COLO668 (cell line): ENCODE data around the gene PARP8.
"Not testable (repeated sequence)": the region's sequence is repeated elsewhere in the genome, so short reads cannot be mapped to it uniquely, and the experiment has no call there.

ENCODE experiments used
- DNase-seq: peaks from one replicate; lab custom pipeline; 2025; ENCODE audit not compliant: unreplicated experiment; lab: John Stamatoyannopoulos, UW

Gene PARP8

GRCh38 chr5:50684721-50685120 is 18.3 kb downstream of the PARP8 start:
- DNase-seq = no peak

GRCh38 chr5:50687548-50687947 is 21.1 kb downstream of the PARP8 start:
- DNase-seq = no peak

- DNase-seq = no peak
Measured at GRCh38 chr5:50691399-50692016, 25.1 kb downstream of the PARP8 start.

GRCh38 chr5:50694027-50694590 is 27.7 kb downstream of the PARP8 start:
- no peak for DNase-seq

GRCh38 chr5:50694626-50695025 is 28.2 kb downstream of the PARP8 start:
- not testable (repeated sequence) for DNase-seq

- no peak for DNase-seq
Measured at GRCh38 chr5:50697739-50698138, 31.3 kb downstream of the PARP8 start.

GRCh38 chr5:50699737-50700136 is 33.3 kb downstream of the PARP8 start:
- DNase-seq = no peak

GRCh38 chr5:50700706-50701105 is 34.3 kb downstream of the PARP8 start:
- DNase-seq = no peak

- no peak for DNase-seq
Measured at GRCh38 chr5:50702615-50703366, 36.4 kb downstream of the PARP8 start.

GRCh38 chr5:50703367-50703666 is 36.9 kb downstream of the PARP8 start:
- no peak for DNase-seq

- DNase-seq = no peak
Measured at GRCh38 chr5:50704730-50705129, 38.3 kb downstream of the PARP8 start.

GRCh38 chr5:50709471-50709870 is 43.0 kb downstream of the PARP8 start:
- no peak for DNase-seq

GRCh38 chr5:50710838-50711237 is 44.4 kb downstream of the PARP8 start:
- DNase-seq = no peak

- peak; percentile 9 for DNase-seq
Measured at GRCh38 chr5:50711280-50711679, 44.8 kb downstream of the PARP8 start.

GRCh38 chr5:50712479-50712878 is 46.0 kb downstream of the PARP8 start:
- no peak for DNase-seq

GRCh38 chr5:50715001-50715400 is 48.6 kb downstream of the PARP8 start:
- DNase-seq = no peak

GRCh38 chr5:50716134-50716533 is 49.7 kb downstream of the PARP8 start:
- DNase-seq = no peak

GRCh38 chr5:50717651-50718050 is 51.2 kb downstream of the PARP8 start:
- no peak for DNase-seq

GRCh38 chr5:50720061-50720710 is 53.7 kb downstream of the PARP8 start:
- no peak for DNase-seq

- no peak for DNase-seq
Measured at GRCh38 chr5:50722223-50722622, 55.8 kb downstream of the PARP8 start.

GRCh38 chr5:50724262-50724661 is 57.8 kb downstream of the PARP8 start:
- DNase-seq = no peak

- DNase-seq = no peak
Measured at GRCh38 chr5:50725800-50726474, 59.5 kb downstream of the PARP8 start.
